ENCODE measurements around the gene MRGPRD. TPM values are rescaled to one million over a fixed set of nuclear protein-coding genes. Genes with fewer than 3 reads are reported as not detected.

The MRGPRD gene
- total RNA-seq, 1 experiment from 2014 or later, result not detected

DNA sequence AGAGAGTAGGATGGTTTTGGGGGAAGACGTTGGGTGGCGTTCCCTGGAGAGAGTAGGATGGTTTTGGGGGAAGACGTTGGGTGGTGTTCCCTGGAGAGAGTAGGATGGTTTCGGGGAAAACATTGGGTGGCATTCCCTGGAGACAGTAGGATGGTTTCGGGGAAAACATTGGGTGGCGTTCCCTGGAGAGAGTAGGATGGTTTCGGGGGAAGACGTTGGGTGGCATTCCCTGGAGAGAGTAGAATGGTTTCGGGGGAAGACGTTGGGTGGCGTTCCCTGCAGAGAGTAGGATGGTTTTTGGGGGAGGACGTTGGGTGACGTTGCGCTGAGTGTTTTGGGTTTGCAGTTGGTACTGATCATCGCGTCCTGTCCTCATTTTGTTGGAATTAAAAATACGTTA is 48.9 kb downstream of the MRGPRD start:
- no peak for DNase-seq (ENCODE audit: low read depth)

DNA sequence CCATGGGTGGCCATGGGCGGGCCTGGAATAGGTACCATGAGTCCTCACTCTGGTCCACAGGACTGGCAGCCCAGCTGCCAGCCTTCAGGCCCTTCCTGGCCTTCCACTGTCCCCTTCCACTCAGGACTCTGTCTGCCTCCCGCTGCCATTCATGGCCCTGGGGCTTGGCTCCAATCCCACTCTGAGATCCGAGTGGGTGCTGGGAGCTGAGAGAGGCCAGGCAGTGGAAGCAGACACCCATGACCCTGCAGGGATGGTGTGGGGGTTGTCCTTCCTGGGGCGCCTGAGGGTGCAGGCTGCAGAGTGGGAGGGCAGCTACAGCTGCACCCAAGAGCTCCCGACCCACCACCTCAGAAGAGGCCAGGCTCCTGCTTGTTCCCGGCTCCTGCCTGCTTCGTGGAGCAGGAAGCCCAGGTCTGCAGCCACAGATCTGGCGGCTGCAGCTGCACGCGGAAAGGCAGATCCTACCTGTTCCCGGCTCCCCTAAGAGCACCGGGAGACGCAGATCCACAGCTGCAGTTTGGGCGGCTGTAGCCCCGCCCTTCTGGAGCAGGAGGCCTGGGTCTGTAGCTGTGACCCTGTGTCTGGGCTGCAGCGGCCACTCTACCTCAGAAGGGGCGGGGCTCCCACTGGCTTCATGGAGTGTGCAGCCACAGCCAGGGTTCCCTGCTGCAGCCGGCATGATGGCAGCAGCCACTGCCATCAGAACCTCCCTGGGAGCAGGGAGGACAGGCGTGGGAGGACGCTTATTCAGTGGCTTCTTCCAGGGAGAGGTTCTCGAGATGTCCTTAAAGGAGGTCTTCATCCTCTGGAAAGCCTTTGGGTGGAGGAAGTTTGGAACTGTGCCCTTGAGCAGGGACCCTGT is 49.6 kb downstream of the MRGPRD start:
- DNase-seq (ENCODE audit: low read depth), result no peak

Other genes starting within 250 kb of the MRGPRD start
- 5.5 and 12.8 TPM in 2 replicates for gene TESMIN, start 229.5 kb downstream of the MRGPRD start, total RNA-seq (2014; rRNA removed; shearing (Covaris generic))
- 15.0 and 24.1 TPM in 2 replicates for gene CPT1A, start 139.1 kb downstream of the MRGPRD start, total RNA-seq (2014; rRNA removed; shearing (Covaris generic))
- 59.6 and 75.3 TPM in 2 replicates for gene MRPL21, start 77.2 kb downstream of the MRGPRD start, total RNA-seq (2014; rRNA removed; shearing (Covaris generic))
- gene IGHMBP2, start 77.1 kb downstream of the MRGPRD start, total RNA-seq (2014; rRNA removed; shearing (Covaris generic)), result 3.3 and 9.4 TPM in 2 replicates
- 0.25 TPM in 1 of 2 replicates, not detected in the other for gene MRGPRF, start 32.3 kb upstream of the MRGPRD start, total RNA-seq (2014; rRNA removed; shearing (Covaris generic))
- gene TPCN2, start 67.9 kb upstream of the MRGPRD start, total RNA-seq (2014; rRNA removed; shearing (Covaris generic)), result 3.0 and 4.0 TPM in 2 replicates
- gene SMIM38, start 174.9 kb upstream of the MRGPRD start, total RNA-seq (2014; rRNA removed; shearing (Covaris generic)), result not detected in 2 replicates